Measurements from ENCODE around the gene THEM4.
"Not testable (repeated sequence)": the region's sequence is repeated elsewhere in the genome, so short reads cannot be mapped to it uniquely, and the experiment has no call there.

Gene THEM4

GRCh38 chr1:151892190-151892589 is 17.1 kb downstream of the THEM4 start:
- Mint-ChIP-seq H3K4me1 (no peaks in the 10 kb centered on the region), H3K4me3 (no peak overlapping the region), H3K9me3 (no peaks in the 10 kb centered on the region), H3K36me3 (ENCODE audit: low read depth) (peaks cover 66% of the 10 kb centered on the region), H3K27ac (no peak overlapping the region), H3K27me3 (ENCODE audit: low read depth) (no peaks in the 10 kb centered on the region)
- TF ChIP-seq, protein P1, sequence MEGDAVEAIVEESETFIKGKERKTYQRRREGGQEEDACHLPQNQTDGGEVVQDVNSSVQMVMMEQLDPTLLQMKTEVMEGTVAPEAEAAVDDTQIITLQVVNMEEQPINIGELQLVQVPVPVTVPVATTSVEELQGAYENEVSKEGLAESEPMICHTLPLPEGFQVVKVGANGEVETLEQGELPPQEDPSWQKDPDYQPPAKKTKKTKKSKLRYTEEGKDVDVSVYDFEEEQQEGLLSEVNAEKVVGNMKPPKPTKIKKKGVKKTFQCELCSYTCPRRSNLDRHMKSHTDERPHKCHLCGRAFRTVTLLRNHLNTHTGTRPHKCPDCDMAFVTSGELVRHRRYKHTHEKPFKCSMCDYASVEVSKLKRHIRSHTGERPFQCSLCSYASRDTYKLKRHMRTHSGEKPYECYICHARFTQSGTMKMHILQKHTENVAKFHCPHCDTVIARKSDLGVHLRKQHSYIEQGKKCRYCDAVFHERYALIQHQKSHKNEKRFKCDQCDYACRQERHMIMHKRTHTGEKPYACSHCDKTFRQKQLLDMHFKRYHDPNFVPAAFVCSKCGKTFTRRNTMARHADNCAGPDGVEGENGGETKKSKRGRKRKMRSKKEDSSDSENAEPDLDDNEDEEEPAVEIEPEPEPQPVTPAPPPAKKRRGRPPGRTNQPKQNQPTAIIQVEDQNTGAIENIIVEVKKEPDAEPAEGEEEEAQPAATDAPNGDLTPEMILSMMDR (IDR thresholded peaks at IDR 0.05; ENCODE audit: unreplicated experiment in 3 of 3), result no peak

DNA sequence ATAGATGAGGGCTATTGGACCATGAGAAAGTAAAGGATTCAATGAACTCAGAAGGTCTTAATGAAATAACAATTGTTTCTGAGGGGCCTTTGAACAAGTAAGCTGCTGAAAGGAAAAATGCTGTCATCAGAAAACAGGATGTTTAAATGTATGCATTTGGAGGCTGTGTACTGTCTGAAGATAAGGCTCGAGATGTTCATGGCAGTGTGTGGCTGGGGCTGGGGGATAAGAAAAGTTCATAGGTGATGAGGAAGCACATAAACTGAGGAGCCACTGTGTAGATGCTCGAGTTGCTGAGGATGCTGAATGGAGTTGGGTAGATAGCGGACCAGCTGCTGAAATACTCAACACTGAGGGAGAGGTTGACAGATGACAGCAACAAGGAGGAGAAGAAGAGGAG is 17.8 kb downstream of the THEM4 start:
- TF ChIP-seq, protein P1 (IDR thresholded peaks at IDR 0.05; ENCODE audit: unreplicated experiment in 3 of 3), result no peak
- no peak overlapping the region for H3K4me3 Mint-ChIP-seq
- no peak overlapping the region for H3K27ac Mint-ChIP-seq
- no peaks in the 10 kb centered on the region for H3K27me3 Mint-ChIP-seq (ENCODE audit: low read depth)
- no peaks in the 10 kb centered on the region for H3K9me3 Mint-ChIP-seq
- peaks cover 66% of the 10 kb centered on the region for H3K36me3 Mint-ChIP-seq (ENCODE audit: low read depth)
- H3K4me1 Mint-ChIP-seq, result no peaks in the 10 kb centered on the region

DNA sequence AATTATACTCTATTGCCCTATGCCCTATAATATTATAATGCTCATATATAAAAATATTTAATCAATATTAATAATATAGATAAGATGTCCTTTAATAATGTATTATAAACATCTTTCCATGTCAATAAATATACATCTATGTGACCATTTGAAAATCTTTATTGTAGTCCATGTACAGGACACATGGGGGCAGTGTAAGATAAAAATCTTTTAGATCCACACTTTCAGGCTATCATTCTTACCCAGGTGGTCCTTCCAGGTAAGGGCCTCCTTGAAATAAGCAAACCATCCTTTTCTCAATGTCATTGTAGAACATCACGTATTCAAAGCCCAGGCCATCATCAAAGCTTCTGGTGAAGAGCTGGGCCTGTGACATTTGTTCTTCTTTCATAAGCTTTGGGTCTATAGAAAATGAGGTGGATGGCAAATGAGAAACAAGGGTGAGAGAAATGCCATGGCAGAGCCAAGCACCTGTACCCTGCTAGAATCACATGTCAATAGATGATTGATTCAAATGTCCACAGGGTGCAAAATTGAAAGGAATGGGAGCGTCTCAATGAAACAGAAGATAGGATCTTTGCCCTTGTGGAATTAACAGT is 20.2 kb downstream of the THEM4 start:
- H3K27ac Mint-ChIP-seq, result no peak overlapping the region
- peaks cover 61% of the 10 kb centered on the region for H3K36me3 Mint-ChIP-seq (ENCODE audit: low read depth)
- H3K4me3 Mint-ChIP-seq, result no peak overlapping the region
- TF ChIP-seq, protein P1 (IDR thresholded peaks at IDR 0.05; ENCODE audit: unreplicated experiment in 3 of 3), result peak; percentile 46 to 64 (median 47)
- H3K9me3 Mint-ChIP-seq, result no peaks in the 10 kb centered on the region
- H3K4me1 Mint-ChIP-seq, result no peaks in the 10 kb centered on the region
- no peaks in the 10 kb centered on the region for H3K27me3 Mint-ChIP-seq (ENCODE audit: low read depth)

DNA sequence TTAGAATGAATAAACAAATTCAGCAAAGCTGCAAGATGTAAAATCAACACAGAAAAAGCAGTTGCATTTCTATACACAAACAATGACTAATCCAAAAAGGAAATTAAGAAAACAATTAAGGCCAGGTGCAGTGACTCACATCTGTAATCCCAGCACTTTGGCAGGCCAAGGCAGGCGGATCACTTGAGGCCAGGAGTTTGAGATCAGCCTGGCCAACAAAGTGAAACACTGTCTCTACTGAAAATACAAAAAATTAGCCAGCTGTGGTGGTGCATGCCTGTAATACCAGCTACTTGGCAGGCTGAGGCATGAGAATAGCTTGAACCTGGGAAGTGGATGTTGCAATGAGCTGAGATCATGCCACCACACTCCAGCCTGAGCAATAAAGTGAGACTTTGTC is 22.3 kb downstream of the THEM4 start:
- H3K4me1 Mint-ChIP-seq, result no peaks in the 10 kb centered on the region
- no peaks in the 10 kb centered on the region for H3K27me3 Mint-ChIP-seq (ENCODE audit: low read depth)
- TF ChIP-seq, protein P1 (IDR thresholded peaks at IDR 0.05; ENCODE audit: unreplicated experiment in 3 of 3), result no peak
- peaks cover 53% of the 10 kb centered on the region for H3K36me3 Mint-ChIP-seq (ENCODE audit: low read depth)
- H3K9me3 Mint-ChIP-seq, result no peaks in the 10 kb centered on the region
- no peak overlapping the region for H3K27ac Mint-ChIP-seq
- H3K4me3 Mint-ChIP-seq, result no peak overlapping the region

- H3K27me3 Mint-ChIP-seq (ENCODE audit: low read depth), result no peaks in the 10 kb centered on the region
- H3K4me1 Mint-ChIP-seq, result no peaks in the 10 kb centered on the region
- no peak overlapping the region for H3K27ac Mint-ChIP-seq
- no peaks in the 10 kb centered on the region for H3K9me3 Mint-ChIP-seq
- H3K36me3 Mint-ChIP-seq (ENCODE audit: low read depth), result peaks cover 44% of the 10 kb centered on the region
- H3K4me3 Mint-ChIP-seq, result no peak overlapping the region
- TF ChIP-seq, protein P1 (IDR thresholded peaks at IDR 0.05; ENCODE audit: unreplicated experiment in 3 of 3), result no peak
Measured at GRCh38 chr1:151885479-151885878, 23.8 kb downstream of the THEM4 start.

GRCh38 chr1:151884879-151885278 is 24.4 kb downstream of the THEM4 start:
- not testable (repeated sequence) for H3K9me3 Mint-ChIP-seq; H3K27ac Mint-ChIP-seq; H3K4me1 Mint-ChIP-seq; H3K4me3 Mint-ChIP-seq; H3K27me3 Mint-ChIP-seq (ENCODE audit: low read depth)
- H3K36me3 Mint-ChIP-seq (ENCODE audit: low read depth), result peaks cover 42% of the 10 kb centered on the region

- not testable (repeated sequence) for H3K27ac Mint-ChIP-seq; H3K9me3 Mint-ChIP-seq; H3K27me3 Mint-ChIP-seq (ENCODE audit: low read depth); H3K4me1 Mint-ChIP-seq; H3K4me3 Mint-ChIP-seq
- peaks cover 40% of the 10 kb centered on the region for H3K36me3 Mint-ChIP-seq (ENCODE audit: low read depth)
Measured at GRCh38 chr1:151884445-151884844, 24.9 kb downstream of the THEM4 start.

GRCh38 chr1:151883898-151884297 is 25.4 kb downstream of the THEM4 start:
- H3K4me3 Mint-ChIP-seq; H3K27me3 Mint-ChIP-seq (ENCODE audit: low read depth); H3K4me1 Mint-ChIP-seq; H3K9me3 Mint-ChIP-seq; H3K27ac Mint-ChIP-seq: not testable (repeated sequence)
- H3K36me3 Mint-ChIP-seq (ENCODE audit: low read depth), result peaks cover 35% of the 10 kb centered on the region

GRCh38 chr1:151882918-151883317 is 26.4 kb downstream of the THEM4 start:
- not testable (repeated sequence) for H3K27ac Mint-ChIP-seq; H3K4me3 Mint-ChIP-seq; H3K27me3 Mint-ChIP-seq (ENCODE audit: low read depth); H3K9me3 Mint-ChIP-seq; H3K4me1 Mint-ChIP-seq
- H3K36me3 Mint-ChIP-seq (ENCODE audit: low read depth), result peaks cover 33% of the 10 kb centered on the region

All from nephron (organoid).